ENCODE results near the gene RHBDL1. TPM values are rescaled to one million over a fixed set of nuclear protein-coding genes. Genes with fewer than 3 reads are reported as not detected.

RHBDL1 gene
- total and polyA plus RNA-seq, 11 donors, result 0.19 to 3.6 (median 1.8) TPM

- TF ChIP-seq CTCF (IDR thresholded peaks at IDR 0.05), result no peak
- TF ChIP-seq POLR2A (IDR thresholded peaks at IDR 0.05), result no peak
- Histone ChIP-seq H3K9me3 (no peaks in the 10 kb centered on the region), H3K36me3 (peaks cover 0 to 4% (median 0%) of the 10 kb centered on the region in 9 donors), H3K27me3 (peaks cover 0 to 18% (median 0%) of the 10 kb centered on the region in 9 donors), H3K4me3 (no peak overlapping the region), H3K27ac (no peak overlapping the region), H3K4me1 (peaks cover 4 to 61% (median 42%) of the 10 kb centered on the region in 12 donors)
- intact Hi-C loops (cut with DNase I), result loop anchor here in 1 of 10 donors (5.0 kb wide), 1 partner anchor 340 kb away; no protein-coding TSS in a partner anchor
- ATAC-seq (no peak), DNase-seq (no peak)
- WGBS, 4 donors, result 75 to 86% (median 81%) methylated on average over 12 to 32 of the region's 32 CpGs
Observed at GRCh38 chr16:717450-718245, 42.2 kb downstream of the RHBDL1 start.

- H3K36me3 ChIP-seq, result peaks cover 0 to 6% (median 0%) of the 10 kb centered on the region in 9 donors
- intact Hi-C loops (cut with DNase I), result loop anchor here in 1 of 10 donors (5.0 kb wide), 1 partner anchor 339 kb away; no protein-coding TSS in a partner anchor
- TF ChIP-seq CTCF (IDR thresholded peaks at IDR 0.05) (no peak), POLR2A (IDR thresholded peaks at IDR 0.05) (no peak)
- DNase-seq, result no peak
- H3K4me1 ChIP-seq, result peaks cover 4 to 61% (median 42%) of the 10 kb centered on the region in 12 donors
- H3K9me3 ChIP-seq, result no peaks in the 10 kb centered on the region
- WGBS, 4 donors, result 95 to 97% (median 96%) methylated on average over 3 to 9 of the region's 9 CpGs
- no peak for ATAC-seq
- H3K27ac ChIP-seq, result no peak overlapping the region
- H3K4me3 ChIP-seq, result no peak overlapping the region
- H3K27me3 ChIP-seq, result peaks cover 0 to 18% (median 0%) of the 10 kb centered on the region in 9 donors
Observed at GRCh38 chr16:718389-718788, 42.9 kb downstream of the RHBDL1 start.

GRCh38 chr16:718922-719321, 43.5 kb downstream of the RHBDL1 start:
- Histone ChIP-seq H3K36me3 (peaks cover 0 to 6% (median 0%) of the 10 kb centered on the region in 9 donors), H3K4me3 (peak overlapping the region in 1 of 12 donors; percentile 24), H3K4me1 (peaks cover 4 to 60% (median 42%) of the 10 kb centered on the region in 12 donors), H3K9me3 (no peaks in the 10 kb centered on the region), H3K27me3 (peaks cover 0 to 18% (median 0%) of the 10 kb centered on the region in 9 donors), H3K27ac (no peak overlapping the region)
- DNase-seq (no peak), ATAC-seq (no peak)
- 85 to 91% (median 89%) methylated on average over 5 to 6 of the region's 6 CpGs for WGBS, 4 donors
- TF ChIP-seq POLR2A (IDR thresholded peaks at IDR 0.05) (no peak), CTCF (IDR thresholded peaks at IDR 0.05) (no peak)
- intact Hi-C loops (cut with DNase I), result loop anchor here in 1 of 10 donors (5.0 kb wide), 1 partner anchor 338 kb away; no protein-coding TSS in a partner anchor

GRCh38 chr16:719815-720446, 44.5 kb downstream of the RHBDL1 start:
- H3K36me3 ChIP-seq, result peaks cover 0 to 6% (median 0%) of the 10 kb centered on the region in 9 donors
- peaks cover 0 to 14% (median 0%) of the 10 kb centered on the region in 9 donors for H3K27me3 ChIP-seq
- H3K9me3 ChIP-seq, result no peaks in the 10 kb centered on the region
- peak overlapping the region in 11 of 12 donors; percentile 87 to 98 (median 94) for H3K27ac ChIP-seq
- ATAC-seq (peak in 2 of 4 donors; percentile 2 to 11), DNase-seq (no peak)
- WGBS, 4 donors, result 5 to 8% (median 8%) methylated on average over 16 of the region's 16 CpGs
- H3K4me1 ChIP-seq, result peaks cover 4 to 52% (median 35%) of the 10 kb centered on the region in 12 donors
- intact Hi-C loops (cut with DNase I), result loop anchor here in 1 of 10 donors (5.0 kb wide), 1 partner anchor 337 kb away; no protein-coding TSS in a partner anchor
- TF ChIP-seq CTCF (IDR thresholded peaks at IDR 0.05) (peak in 3 of 12 donors; percentile 6 to 18 (median 12)), POLR2A (IDR thresholded peaks at IDR 0.05) (no peak)
- H3K4me3 ChIP-seq, result peak overlapping the region in 11 of 12 donors; percentile 58 to 92 (median 81)
